Measurements from ENCODE around the gene MYL2.

MYL2 gene

DNA sequence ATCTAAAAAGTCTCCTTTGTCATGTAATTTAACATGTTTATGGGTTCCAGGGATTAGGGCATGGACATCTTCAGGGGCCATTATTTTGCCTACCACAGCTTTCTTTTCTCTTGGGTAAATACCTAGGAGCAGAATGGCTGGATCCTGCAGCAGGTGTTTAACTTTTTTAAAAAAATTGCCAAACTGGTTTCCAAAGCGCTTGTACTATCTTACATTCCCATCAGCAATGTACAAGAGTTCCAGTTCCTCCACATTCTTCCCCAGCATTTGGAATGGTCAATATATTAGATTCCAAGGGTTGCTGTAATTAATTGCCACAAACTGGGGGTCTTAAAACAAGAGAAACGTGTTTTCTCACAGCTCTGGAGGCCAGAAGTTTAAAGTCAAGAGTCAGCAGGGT is 27.7 kb upstream of the MYL2 start:
- TF ChIP-seq, protein P1, sequence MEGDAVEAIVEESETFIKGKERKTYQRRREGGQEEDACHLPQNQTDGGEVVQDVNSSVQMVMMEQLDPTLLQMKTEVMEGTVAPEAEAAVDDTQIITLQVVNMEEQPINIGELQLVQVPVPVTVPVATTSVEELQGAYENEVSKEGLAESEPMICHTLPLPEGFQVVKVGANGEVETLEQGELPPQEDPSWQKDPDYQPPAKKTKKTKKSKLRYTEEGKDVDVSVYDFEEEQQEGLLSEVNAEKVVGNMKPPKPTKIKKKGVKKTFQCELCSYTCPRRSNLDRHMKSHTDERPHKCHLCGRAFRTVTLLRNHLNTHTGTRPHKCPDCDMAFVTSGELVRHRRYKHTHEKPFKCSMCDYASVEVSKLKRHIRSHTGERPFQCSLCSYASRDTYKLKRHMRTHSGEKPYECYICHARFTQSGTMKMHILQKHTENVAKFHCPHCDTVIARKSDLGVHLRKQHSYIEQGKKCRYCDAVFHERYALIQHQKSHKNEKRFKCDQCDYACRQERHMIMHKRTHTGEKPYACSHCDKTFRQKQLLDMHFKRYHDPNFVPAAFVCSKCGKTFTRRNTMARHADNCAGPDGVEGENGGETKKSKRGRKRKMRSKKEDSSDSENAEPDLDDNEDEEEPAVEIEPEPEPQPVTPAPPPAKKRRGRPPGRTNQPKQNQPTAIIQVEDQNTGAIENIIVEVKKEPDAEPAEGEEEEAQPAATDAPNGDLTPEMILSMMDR (IDR thresholded peaks at IDR 0.05; ENCODE audit: control insufficient read depth, extremely low read depth, insufficient read depth), result no peak
- no peak for DNase-seq (ENCODE audit: low read depth)
- H3K4me3 ChIP-seq (ENCODE audit: low read depth, low read length), result no peak overlapping the region

DNA sequence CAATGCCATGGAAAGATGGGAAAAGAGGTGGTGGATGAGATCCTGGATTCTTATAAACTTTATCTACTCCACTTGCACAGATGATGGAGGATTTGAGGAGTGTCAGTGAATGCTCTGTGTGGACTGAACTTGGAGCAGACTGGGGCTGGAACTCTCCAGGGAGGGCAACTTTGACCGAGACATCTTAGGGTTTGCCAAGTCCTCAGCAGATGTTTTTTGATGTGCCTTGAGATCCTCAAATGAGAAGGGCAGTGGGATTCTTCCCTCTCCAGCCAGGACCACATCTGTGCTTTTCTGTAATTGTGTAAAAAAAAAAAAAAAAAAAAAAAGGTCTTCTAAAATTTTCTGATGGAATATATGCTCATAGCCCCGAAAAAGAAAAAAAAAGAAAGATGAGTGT is 23.0 kb upstream of the MYL2 start:
- TF ChIP-seq, protein P1 (IDR thresholded peaks at IDR 0.05; ENCODE audit: control insufficient read depth, extremely low read depth, insufficient read depth), result no peak
- no peak for DNase-seq (ENCODE audit: low read depth)
- no peak overlapping the region for H3K4me3 ChIP-seq (ENCODE audit: low read depth, low read length)

DNA sequence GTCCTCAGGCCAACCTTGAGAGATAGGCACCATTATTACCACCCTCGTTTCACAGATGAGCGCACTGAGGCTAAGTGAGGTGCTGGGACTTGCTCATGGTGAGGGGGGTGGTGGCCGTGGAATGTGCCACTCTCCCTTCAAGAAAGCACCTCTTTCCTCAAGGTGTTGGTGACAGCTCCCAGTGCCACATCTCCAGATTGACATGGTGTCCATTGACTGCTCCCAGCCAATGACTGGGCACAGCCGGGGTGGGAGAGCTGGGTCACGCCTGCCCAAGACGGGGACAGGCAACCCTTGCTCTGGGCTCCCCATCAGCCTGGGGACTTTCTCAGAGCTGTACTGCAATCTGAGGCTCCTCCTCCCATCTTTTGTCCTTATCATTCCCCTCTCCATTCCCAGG is 21.0 kb upstream of the MYL2 start:
- no peak overlapping the region for H3K4me3 ChIP-seq (ENCODE audit: low read depth, low read length)
- TF ChIP-seq, protein P1 (IDR thresholded peaks at IDR 0.05; ENCODE audit: control insufficient read depth, extremely low read depth, insufficient read depth), result no peak
- DNase-seq (ENCODE audit: low read depth), result no peak

DNA sequence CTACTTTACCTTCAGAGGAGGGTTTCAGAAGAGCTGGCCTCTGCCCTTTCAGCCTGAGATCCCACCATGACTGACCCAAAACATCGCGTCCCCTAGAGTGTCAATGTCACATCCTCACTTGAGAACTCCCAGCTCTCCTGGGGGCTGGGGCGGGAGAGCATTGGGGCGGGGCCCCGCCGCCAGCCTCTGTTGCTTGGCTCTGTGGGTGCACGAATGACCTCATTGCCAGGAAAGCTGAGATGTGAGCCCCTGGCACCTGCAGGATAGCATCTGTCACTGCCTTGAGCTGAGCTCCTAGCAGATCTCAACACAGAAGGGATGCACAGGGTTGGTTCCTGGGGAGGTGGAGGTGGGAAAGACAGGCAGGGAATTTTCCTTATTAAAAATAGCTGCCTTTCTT is 20.6 kb upstream of the MYL2 start:
- no peak overlapping the region for H3K4me3 ChIP-seq (ENCODE audit: low read depth, low read length)
- TF ChIP-seq, protein P1 (IDR thresholded peaks at IDR 0.05; ENCODE audit: control insufficient read depth, extremely low read depth, insufficient read depth), result no peak
- no peak for DNase-seq (ENCODE audit: low read depth)

DNA sequence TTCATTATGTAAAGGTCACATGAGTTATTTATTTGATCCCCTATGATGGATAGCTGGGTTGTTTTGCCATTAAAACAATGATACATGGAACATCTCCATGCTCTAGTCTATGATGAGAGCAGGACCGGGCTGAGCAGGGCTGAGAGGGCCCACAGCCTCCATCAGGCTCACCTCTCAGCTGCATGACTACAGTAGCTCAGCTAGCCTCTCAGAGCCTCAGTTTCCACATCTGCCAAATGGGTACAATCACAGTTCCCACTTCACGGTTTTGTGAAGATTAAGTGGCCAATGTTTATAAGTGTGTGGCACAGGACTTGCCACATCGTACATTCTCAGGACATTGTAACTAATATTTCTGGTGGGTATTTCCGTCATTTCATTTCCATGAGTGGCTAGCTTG is 19.9 kb upstream of the MYL2 start:
- no peak overlapping the region for H3K4me3 ChIP-seq (ENCODE audit: low read depth, low read length)
- DNase-seq (ENCODE audit: low read depth), result no peak
- TF ChIP-seq, protein P1 (IDR thresholded peaks at IDR 0.05; ENCODE audit: control insufficient read depth, extremely low read depth, insufficient read depth), result no peak

DNA sequence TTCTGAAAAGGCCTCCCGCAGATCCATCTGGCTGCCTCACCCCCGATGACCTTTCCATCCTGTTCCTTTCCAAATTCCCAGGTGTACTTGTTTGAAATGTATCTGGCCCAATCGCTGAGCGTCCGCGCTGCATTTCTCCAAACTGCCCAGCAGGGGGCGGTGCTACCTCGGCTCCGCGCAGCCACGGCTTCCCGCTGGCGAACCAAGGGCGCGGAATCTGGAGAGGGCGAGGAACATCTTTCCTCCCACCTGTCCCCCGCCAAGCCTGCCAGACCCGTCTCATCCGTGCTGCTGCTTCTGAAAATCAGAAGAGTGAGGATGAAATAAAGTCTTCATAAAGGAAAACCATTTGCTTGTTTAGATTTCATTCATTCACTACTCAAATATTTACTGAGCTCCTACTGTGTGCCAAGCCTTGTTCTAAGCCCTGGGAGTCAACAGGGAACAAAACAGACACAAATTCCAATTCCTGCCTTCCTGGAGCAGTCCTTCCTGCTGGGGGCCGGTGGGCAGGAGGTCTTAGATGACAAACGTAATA is 16.8 kb upstream of the MYL2 start:
- no peak overlapping the region for H3K4me3 ChIP-seq (ENCODE audit: low read depth, low read length)
- DNase-seq (ENCODE audit: low read depth), result peak; percentile 26
- TF ChIP-seq, protein P1 (IDR thresholded peaks at IDR 0.05; ENCODE audit: control insufficient read depth, extremely low read depth, insufficient read depth), result peak; percentile 99

DNA sequence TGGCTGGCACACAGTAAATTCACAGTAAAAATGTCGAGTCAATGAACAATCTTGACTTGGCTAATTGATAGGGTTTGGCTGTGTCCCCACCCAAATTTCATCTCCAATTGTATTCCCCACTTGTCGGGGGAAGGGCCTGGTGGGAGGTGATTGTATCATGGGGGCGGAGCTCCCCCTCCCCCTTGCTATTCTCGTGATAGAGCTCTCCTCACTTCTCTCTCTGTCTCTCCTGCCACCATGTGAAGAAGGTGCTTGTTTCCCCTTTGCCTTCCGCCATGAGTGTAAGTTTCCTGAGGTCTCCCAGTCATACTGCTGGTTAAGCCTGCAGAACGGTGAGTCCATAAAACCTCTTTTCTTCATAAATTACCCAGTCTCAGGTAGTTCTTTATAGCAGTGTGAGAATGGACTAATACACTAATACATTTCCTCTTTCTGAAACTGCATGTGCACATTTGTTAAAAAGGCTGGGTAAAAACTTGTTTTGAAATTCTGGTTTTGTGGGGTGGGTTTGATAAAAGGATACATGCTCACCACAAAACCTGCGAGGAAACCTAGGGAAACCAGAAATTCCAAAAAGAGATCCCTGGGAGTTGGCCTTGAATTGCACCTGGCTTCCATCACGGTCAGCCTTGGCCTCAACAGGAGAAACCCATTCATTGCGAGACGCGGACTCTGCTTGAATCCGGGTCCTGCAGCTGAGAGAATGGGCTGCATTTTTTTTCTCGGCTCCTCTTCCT is 16.2 kb upstream of the MYL2 start:
- no peak overlapping the region for H3K4me3 ChIP-seq (ENCODE audit: low read depth, low read length)
- TF ChIP-seq, protein P1 (IDR thresholded peaks at IDR 0.05; ENCODE audit: control insufficient read depth, extremely low read depth, insufficient read depth), result no peak
- DNase-seq (ENCODE audit: low read depth), result no peak

Data from LNCaP clone FGC (cell line).